OCI-LY1 (cell line): ENCODE measurements around the gene MAP7.
A peak's percentile ranks its signal among the peaks of the same experiment; 100 is the strongest.

ENCODE experiments used
- H2AFZ ChIP-seq: fragments of 200-600 bp; sonication (generic), shearing (Covaris generic); 2 replicates; pipeline ENCODE4 v1.6.0; 2014; ENCODE audit warnings: antibody characterized with exemption, mild to moderate bottlenecking, low read length
- H3F3A ChIP-seq: fragments of 200-600 bp; sonication (generic), shearing (Covaris generic); 2 replicates; pipeline ENCODE4 v1.6.0; 2014; ENCODE audit warnings: mild to moderate bottlenecking, antibody characterized with exemption, low read length, moderate library complexity; ENCODE audit not compliant: insufficient read depth
- H3K27ac ChIP-seq: fragments of 200-600 bp; sonication (generic); 2 replicates; pipeline ENCODE4 v1.5.1; 2014; ENCODE audit warnings: low read length, mixed run types, mild to moderate bottlenecking, low read depth; ENCODE audit not compliant: poor library complexity, severe bottlenecking
- H3K27me3 ChIP-seq: fragments of 200-600 bp; sonication (generic); 2 replicates; pipeline ENCODE4 v1.6.0; 2014; ENCODE audit warnings: antibody characterized with exemption, mild to moderate bottlenecking, low read length, moderate library complexity; ENCODE audit not compliant: insufficient read depth
- H3K36me3 ChIP-seq: fragments of 200-600 bp; sonication (generic); 2 replicates; pipeline ENCODE4 v1.6.1; 2014; ENCODE audit warnings: mild to moderate bottlenecking, antibody characterized with exemption, low read length, moderate library complexity, mixed read lengths; ENCODE audit not compliant: insufficient read depth
- H3K4me1 ChIP-seq: fragments of 200-600 bp; sonication (generic); 2 replicates; pipeline ENCODE4 v1.5.1; 2014; ENCODE audit warnings: mild to moderate bottlenecking, low read length, moderate library complexity; ENCODE audit not compliant: insufficient read depth, severe bottlenecking
- H3K4me2 ChIP-seq: fragments of 200-600 bp; sonication (generic), shearing (Covaris generic); 2 replicates; pipeline ENCODE4 v1.6.1; 2014; ENCODE audit warnings: low read length
- H3K4me3 ChIP-seq: fragments of 200-600 bp; sonication (generic); 2 replicates; pipeline ENCODE4 v1.5.1; 2014; ENCODE audit warnings: low read length, low read depth, mild to moderate bottlenecking, mixed read lengths; ENCODE audit not compliant: poor library complexity, severe bottlenecking
- H3K79me2 ChIP-seq: fragments of 200-600 bp; shearing (Covaris generic); 2 replicates; pipeline ENCODE4 v1.6.1; 2016; ENCODE audit warnings: mixed run types, low read length, mixed read lengths; ENCODE audit not compliant: insufficient read depth
- H3K9ac ChIP-seq: fragments of 200-600 bp; sonication (generic), shearing (Covaris generic); 2 replicates; pipeline ENCODE4 v1.6.1; 2014; ENCODE audit warnings: mild to moderate bottlenecking, low read length, mixed read lengths
- H3K9me2 ChIP-seq: fragments of 200-600 bp; sonication (generic), shearing (Covaris generic); 2 replicates; pipeline ENCODE4 v1.6.1; 2014; ENCODE audit warnings: low read depth, mild to moderate bottlenecking, low read length, mixed read lengths
- H3K9me3 ChIP-seq: fragments of 200-600 bp; shearing (Covaris generic); 2 replicates; pipeline ENCODE4 v1.6.1; 2014; ENCODE audit warnings: low read length, mixed read lengths
- H4K20me1 ChIP-seq: fragments of 200-600 bp; sonication (generic), shearing (Covaris generic); 2 replicates; pipeline ENCODE4 v1.6.0; 2016; ENCODE audit warnings: mild to moderate bottlenecking, low read length; ENCODE audit not compliant: insufficient read depth
- EZH2 ChIP-seq: fragments of 200-600 bp; sonication (generic), shearing (Covaris generic); IDR thresholded peaks from 2 replicates; pipeline ENCODE4 v1.8.0; 2017; ENCODE audit warnings: borderline replicate concordance, mixed run types, mild to moderate bottlenecking, antibody characterized with exemption, low read length, moderate library complexity, mixed read lengths
- TF ChIP-seq, protein P1 (sequence below): fragments of 200-600 bp; sonication (generic), shearing (Covaris generic); IDR thresholded peaks from 2 replicates; pipeline ENCODE4 v1.5.1; 2017; ENCODE audit warnings: mild to moderate bottlenecking, antibody characterized with exemption, low read length, moderate library complexity, mixed read lengths

The MAP7 gene

DNA sequence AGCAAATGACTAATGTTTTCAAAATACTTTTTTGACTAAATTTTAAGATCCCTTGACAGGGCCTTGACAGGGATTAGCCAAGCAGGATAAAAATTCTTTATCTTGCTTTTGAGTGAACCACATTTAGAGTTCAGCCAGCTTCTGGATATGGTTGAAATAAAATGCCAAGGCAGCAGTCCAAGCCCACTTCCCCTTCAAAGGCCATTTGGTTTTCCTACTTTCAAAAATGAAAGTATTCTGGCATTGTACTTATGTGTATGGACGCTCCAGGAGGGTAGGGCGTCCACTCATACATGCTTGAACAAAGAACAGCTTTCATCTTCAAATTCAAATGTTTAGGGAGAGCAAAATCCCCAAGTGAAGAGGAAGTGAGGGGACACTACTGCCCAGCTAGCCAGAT lies 178.3 kb downstream of the MAP7 start:
- Histone ChIP-seq H3K27ac (no peak overlapping the region), H3K4me2 (no peak overlapping the region), H3K9me3 (no peaks in the 10 kb centered on the region), H3K9ac (no peak overlapping the region), H4K20me1 (no peaks in the 10 kb centered on the region), H3F3A (no peaks in the 10 kb centered on the region), H2AFZ (no peak overlapping the region), H3K79me2 (no peaks in the 10 kb centered on the region), H3K4me3 (no peak overlapping the region), H3K27me3 (0 out of 2 replicates have a peak, but pooled peaks cover 6% of the 10 kb centered on the region), H3K36me3 (no peaks in the 10 kb centered on the region), H3K4me1 (no peaks in the 10 kb centered on the region), H3K9me2 (no peaks in the 10 kb centered on the region)
- TF ChIP-seq, protein P1, sequence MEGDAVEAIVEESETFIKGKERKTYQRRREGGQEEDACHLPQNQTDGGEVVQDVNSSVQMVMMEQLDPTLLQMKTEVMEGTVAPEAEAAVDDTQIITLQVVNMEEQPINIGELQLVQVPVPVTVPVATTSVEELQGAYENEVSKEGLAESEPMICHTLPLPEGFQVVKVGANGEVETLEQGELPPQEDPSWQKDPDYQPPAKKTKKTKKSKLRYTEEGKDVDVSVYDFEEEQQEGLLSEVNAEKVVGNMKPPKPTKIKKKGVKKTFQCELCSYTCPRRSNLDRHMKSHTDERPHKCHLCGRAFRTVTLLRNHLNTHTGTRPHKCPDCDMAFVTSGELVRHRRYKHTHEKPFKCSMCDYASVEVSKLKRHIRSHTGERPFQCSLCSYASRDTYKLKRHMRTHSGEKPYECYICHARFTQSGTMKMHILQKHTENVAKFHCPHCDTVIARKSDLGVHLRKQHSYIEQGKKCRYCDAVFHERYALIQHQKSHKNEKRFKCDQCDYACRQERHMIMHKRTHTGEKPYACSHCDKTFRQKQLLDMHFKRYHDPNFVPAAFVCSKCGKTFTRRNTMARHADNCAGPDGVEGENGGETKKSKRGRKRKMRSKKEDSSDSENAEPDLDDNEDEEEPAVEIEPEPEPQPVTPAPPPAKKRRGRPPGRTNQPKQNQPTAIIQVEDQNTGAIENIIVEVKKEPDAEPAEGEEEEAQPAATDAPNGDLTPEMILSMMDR: no peak
- no peak for TF ChIP-seq EZH2

DNA sequence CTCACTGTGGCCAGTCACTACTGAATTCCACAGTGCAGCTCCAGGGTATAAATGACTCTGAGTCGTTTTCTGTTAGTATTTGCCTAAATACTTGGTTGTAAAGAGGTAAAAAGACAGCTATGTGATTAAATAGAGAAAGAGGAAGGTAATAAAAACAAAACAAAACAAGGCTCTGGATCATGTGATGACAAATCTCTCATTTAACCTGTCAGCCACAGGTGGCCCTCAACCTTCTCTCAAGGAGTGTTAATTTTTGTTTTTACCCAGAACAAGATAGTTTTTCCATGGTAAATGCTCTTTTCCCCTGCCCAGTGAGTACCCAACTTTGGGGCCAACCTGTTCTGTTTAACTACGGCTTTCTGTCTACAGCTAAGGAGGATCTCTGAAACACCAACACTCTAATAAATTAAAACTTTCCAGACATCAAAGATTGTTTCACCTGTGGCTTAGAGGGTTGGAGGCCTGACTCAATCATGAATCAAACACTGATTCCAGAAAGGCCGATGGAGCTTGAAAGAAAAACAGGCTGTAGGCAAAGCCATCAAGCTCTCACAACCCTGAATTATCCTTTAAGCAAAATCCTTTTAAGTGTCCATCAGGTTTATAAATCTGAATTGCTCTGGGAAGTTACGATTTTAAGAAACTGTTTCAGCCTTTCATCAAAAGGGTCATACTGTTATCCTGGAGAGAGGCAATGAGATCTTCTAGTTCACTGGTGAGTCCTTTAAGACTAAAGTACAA lies 179.1 kb downstream of the MAP7 start:
- Histone ChIP-seq H2AFZ (no peak overlapping the region), H3K9me3 (no peaks in the 10 kb centered on the region), H3K79me2 (no peaks in the 10 kb centered on the region), H3K4me1 (no peaks in the 10 kb centered on the region), H3K4me2 (no peak overlapping the region), H3K9me2 (no peaks in the 10 kb centered on the region), H3K9ac (no peak overlapping the region), H3K27ac (no peak overlapping the region), H3F3A (no peaks in the 10 kb centered on the region), H3K36me3 (no peaks in the 10 kb centered on the region), H3K4me3 (no peak overlapping the region), H4K20me1 (no peaks in the 10 kb centered on the region), H3K27me3 (0 out of 2 replicates have a peak, but pooled peaks cover 6% of the 10 kb centered on the region)
- TF ChIP-seq, protein P1: no peak
- TF ChIP-seq EZH2: no peak

DNA sequence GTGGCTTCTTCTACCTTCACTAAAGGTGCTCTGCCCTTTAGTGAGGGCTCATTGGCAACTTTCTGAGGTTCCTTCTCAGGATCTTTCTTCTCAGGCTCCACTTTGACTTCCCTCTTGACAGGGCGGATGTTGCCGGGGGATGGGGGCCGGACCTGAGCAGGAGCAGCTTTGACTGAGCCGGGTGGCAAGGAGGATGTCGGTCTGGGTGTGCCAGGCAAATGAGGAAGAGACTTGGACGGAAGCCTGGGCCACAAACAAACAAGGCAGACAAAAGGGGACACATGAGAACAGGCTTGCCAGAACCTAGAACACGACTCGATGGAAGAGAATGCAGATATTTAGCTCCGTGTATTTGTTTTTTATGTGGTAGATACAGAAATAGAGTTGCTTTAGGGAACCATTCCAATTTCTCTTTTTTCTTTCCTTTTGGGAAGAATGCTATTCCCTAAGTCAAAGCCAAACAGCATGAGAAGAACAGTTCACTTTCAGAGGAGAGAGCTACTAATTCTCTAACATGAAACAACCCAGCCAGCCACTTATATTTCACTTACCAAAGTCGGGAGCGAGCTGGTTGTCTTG lies 184.4 kb downstream of the MAP7 start:
- H3K79me2 ChIP-seq: no peaks in the 10 kb centered on the region
- no peak overlapping the region for H3K4me3 ChIP-seq
- no peaks in the 10 kb centered on the region for H3F3A ChIP-seq
- no peaks in the 10 kb centered on the region for H3K36me3 ChIP-seq
- no peaks in the 10 kb centered on the region for H4K20me1 ChIP-seq
- no peaks in the 10 kb centered on the region for H3K9me2 ChIP-seq
- H3K27me3 ChIP-seq: no peaks in the 10 kb centered on the region
- H3K4me2 ChIP-seq: peak overlapping the region; percentile 14; the same call in 1 of the 2 replicates
- H3K4me1 ChIP-seq: no peaks in the 10 kb centered on the region
- no peak overlapping the region for H3K9ac ChIP-seq
- no peak for TF ChIP-seq EZH2
- TF ChIP-seq, protein P1: no peak
- no peak overlapping the region for H3K27ac ChIP-seq
- H3K9me3 ChIP-seq: no peaks in the 10 kb centered on the region
- no peak overlapping the region for H2AFZ ChIP-seq
